Uterus (tissue), 2 donors: Measurements from ENCODE around the gene TMCO1.

Source experiments
- POLR2A ChIP-seq, 2 donors: fragments of 450-650 bp; IDR thresholded peaks; one replicate each; pipeline ENCODE4 v1.6.1; 2016; ENCODE audit warnings: antibody characterized with exemption in 2 of 2, mild to moderate bottlenecking in 1 of 2, moderate library complexity in 1 of 2
- TF ChIP-seq, protein P1 (sequence below), 4 experiments: fragments of 200-600 bp in 2 of 4; fragments of 450-650 bp in 2 of 4; sonication (generic) in 2 of 4; IDR thresholded peaks; one replicate each; pipeline ENCODE4 v1.5.1; 2016 to 2019; ENCODE audit warnings: antibody characterized with exemption in 4 of 4, mild to moderate bottlenecking in 2 of 4, moderate library complexity in 1 of 4

DNA sequence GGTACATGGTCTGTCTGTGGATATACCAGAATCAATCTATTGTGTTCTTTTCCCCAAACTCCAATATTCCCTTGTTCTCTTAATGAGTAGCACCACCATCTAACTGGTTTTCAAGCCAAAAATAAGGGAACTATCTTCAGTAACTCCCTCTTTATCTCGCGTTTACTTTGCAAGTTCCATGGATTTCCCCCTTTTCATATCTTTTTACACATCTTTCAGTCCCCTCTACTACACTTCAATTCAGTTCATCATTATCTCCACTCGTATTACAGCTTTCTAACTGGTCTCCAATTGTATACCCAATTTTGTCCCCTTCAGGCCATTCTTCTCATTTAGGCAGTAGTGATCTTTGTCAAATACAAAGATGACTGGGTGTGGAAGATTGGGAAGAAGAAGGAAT, 4.1 kb upstream of the TMCO1 start:
- TF ChIP-seq, protein P1, sequence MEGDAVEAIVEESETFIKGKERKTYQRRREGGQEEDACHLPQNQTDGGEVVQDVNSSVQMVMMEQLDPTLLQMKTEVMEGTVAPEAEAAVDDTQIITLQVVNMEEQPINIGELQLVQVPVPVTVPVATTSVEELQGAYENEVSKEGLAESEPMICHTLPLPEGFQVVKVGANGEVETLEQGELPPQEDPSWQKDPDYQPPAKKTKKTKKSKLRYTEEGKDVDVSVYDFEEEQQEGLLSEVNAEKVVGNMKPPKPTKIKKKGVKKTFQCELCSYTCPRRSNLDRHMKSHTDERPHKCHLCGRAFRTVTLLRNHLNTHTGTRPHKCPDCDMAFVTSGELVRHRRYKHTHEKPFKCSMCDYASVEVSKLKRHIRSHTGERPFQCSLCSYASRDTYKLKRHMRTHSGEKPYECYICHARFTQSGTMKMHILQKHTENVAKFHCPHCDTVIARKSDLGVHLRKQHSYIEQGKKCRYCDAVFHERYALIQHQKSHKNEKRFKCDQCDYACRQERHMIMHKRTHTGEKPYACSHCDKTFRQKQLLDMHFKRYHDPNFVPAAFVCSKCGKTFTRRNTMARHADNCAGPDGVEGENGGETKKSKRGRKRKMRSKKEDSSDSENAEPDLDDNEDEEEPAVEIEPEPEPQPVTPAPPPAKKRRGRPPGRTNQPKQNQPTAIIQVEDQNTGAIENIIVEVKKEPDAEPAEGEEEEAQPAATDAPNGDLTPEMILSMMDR (IDR thresholded peaks at IDR 0.05): no peak
- TF ChIP-seq POLR2A (IDR thresholded peaks at IDR 0.05): no peak
